Thyroid gland (tissue), 4 donors: ENCODE data around the gene BCL6.

Experiments
- POLR2A ChIP-seq, 2 donors: fragments of 450-650 bp; IDR thresholded peaks; one replicate each; pipeline ENCODE4 v1.6.1; 2017; ENCODE audit warnings: antibody characterized with exemption in 2 of 2, mild to moderate bottlenecking in 2 of 2, moderate library complexity in 1 of 2
- TF ChIP-seq, protein P1 (sequence below), 6 experiments: fragments of 200-600 bp in 3 of 6; fragments of 450-650 bp in 3 of 6; sonication (generic) in 3 of 6; IDR thresholded peaks; one replicate each; pipeline ENCODE4 v1.5.1; 2016 to 2019; ENCODE audit warnings: antibody characterized with exemption in 6 of 6, mild to moderate bottlenecking in 2 of 6, inconsistent platforms in 1 of 6, moderate library complexity in 1 of 6

GRCh38 chr3:187778726-187779125 lies 33.5 kb upstream of the BCL6 start:
- TF ChIP-seq, protein P1, sequence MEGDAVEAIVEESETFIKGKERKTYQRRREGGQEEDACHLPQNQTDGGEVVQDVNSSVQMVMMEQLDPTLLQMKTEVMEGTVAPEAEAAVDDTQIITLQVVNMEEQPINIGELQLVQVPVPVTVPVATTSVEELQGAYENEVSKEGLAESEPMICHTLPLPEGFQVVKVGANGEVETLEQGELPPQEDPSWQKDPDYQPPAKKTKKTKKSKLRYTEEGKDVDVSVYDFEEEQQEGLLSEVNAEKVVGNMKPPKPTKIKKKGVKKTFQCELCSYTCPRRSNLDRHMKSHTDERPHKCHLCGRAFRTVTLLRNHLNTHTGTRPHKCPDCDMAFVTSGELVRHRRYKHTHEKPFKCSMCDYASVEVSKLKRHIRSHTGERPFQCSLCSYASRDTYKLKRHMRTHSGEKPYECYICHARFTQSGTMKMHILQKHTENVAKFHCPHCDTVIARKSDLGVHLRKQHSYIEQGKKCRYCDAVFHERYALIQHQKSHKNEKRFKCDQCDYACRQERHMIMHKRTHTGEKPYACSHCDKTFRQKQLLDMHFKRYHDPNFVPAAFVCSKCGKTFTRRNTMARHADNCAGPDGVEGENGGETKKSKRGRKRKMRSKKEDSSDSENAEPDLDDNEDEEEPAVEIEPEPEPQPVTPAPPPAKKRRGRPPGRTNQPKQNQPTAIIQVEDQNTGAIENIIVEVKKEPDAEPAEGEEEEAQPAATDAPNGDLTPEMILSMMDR (IDR thresholded peaks at IDR 0.05) = no peak
- TF ChIP-seq POLR2A (IDR thresholded peaks at IDR 0.05) = no peak
